H9 (cell line): Measurements from ENCODE around the gene EDARADD. TPM values are rescaled to one million over a fixed set of nuclear protein-coding genes. Genes with fewer than 3 reads are reported as not detected.

Experiments
- DNase-seq: peaks from one replicate; pipeline ENCODE4 v3.0.0-alpha.2; 2017
- H2AFZ ChIP-seq: one replicate; pipeline ENCODE4 v1.6.1; 2013; ENCODE audit warnings: mild to moderate bottlenecking, low read length, control low read depth, moderate library complexity
- H2AK5ac ChIP-seq: 2 replicates; pipeline ENCODE4 v1.6.1; 2013; ENCODE audit warnings: low read length, control low read depth, mixed read lengths; ENCODE audit not compliant: insufficient read length
- H2BK120ac ChIP-seq: one replicate; pipeline ENCODE4 v1.6.1; 2013; ENCODE audit warnings: low read depth, mild to moderate bottlenecking, low read length, control low read depth, inconsistent platforms; ENCODE audit not compliant: poor library complexity, severe bottlenecking
- H2BK12ac ChIP-seq: 2 replicates; pipeline ENCODE4 v1.6.1; 2013; ENCODE audit warnings: low read length, control low read depth, mixed read lengths, low read depth; ENCODE audit not compliant: insufficient read length
- H2BK15ac ChIP-seq: 2 replicates; pipeline ENCODE4 v1.6.1; 2013; ENCODE audit warnings: low read depth, low read length, control low read depth
- H2BK20ac ChIP-seq: one replicate; pipeline ENCODE4 v1.6.1; 2013; ENCODE audit warnings: low read depth, mild to moderate bottlenecking, low read length, control low read depth, inconsistent platforms; ENCODE audit not compliant: poor library complexity, severe bottlenecking
- H2BK5ac ChIP-seq: 2 replicates; pipeline ENCODE4 v1.6.1; 2013; ENCODE audit warnings: low read length, control low read depth, mixed read lengths; ENCODE audit not compliant: insufficient read length
- H3K14ac ChIP-seq: 2 replicates; pipeline ENCODE4 v1.6.1; 2013; ENCODE audit warnings: low read length, control low read depth; ENCODE audit not compliant: insufficient read depth
- H3K18ac ChIP-seq: 2 replicates; pipeline ENCODE4 v1.6.1; 2013; ENCODE audit warnings: low read depth, mild to moderate bottlenecking, mixed read lengths, low read length, control low read depth; ENCODE audit not compliant: insufficient read length
- H3K23ac ChIP-seq: 2 replicates; pipeline ENCODE4 v1.6.1; 2013; ENCODE audit warnings: low read length, control low read depth, mixed read lengths, low read depth; ENCODE audit not compliant: insufficient read length
- H3K23me2 ChIP-seq: 2 replicates; pipeline ENCODE4 v1.6.1; 2013; ENCODE audit warnings: low read depth, mild to moderate bottlenecking, mixed read lengths, low read length, control low read depth; ENCODE audit not compliant: insufficient read length, poor library complexity, severe bottlenecking
- H3K27ac ChIP-seq: 2 replicates; pipeline ENCODE4 v1.5.1; 2013; ENCODE audit warnings: low read length, control low read depth, mixed read lengths, low read depth; ENCODE audit not compliant: insufficient read length
- H3K27me3 ChIP-seq: 2 replicates; pipeline ENCODE4 v1.6.1; 2013; ENCODE audit warnings: low read length, control low read depth, inconsistent platforms; ENCODE audit not compliant: insufficient read depth
- H3K4ac ChIP-seq: 2 replicates; pipeline ENCODE4 v1.6.1; 2013; ENCODE audit warnings: low read depth, mild to moderate bottlenecking, control low read depth, inconsistent platforms, low read length, moderate library complexity
- H3K4me1 ChIP-seq: 2 replicates; pipeline ENCODE4 v1.6.1; 2013; ENCODE audit warnings: low read length, control low read depth, inconsistent platforms; ENCODE audit not compliant: insufficient read depth
- H3K4me2 ChIP-seq: 2 replicates; pipeline ENCODE4 v1.6.1; 2013; ENCODE audit warnings: low read length, control low read depth, mixed read lengths; ENCODE audit not compliant: insufficient read length, insufficient read depth
- H3K56ac ChIP-seq: 2 replicates; pipeline ENCODE4 v1.6.1; 2013; ENCODE audit warnings: low read depth, mild to moderate bottlenecking, mixed read lengths, low read length, control low read depth; ENCODE audit not compliant: insufficient read length
- H3K79me1 ChIP-seq: 2 replicates; pipeline ENCODE4 v1.6.1; 2013; ENCODE audit warnings: low read depth, mild to moderate bottlenecking, moderate library complexity, low read length, control low read depth, inconsistent platforms; ENCODE audit not compliant: insufficient read depth, poor library complexity, severe bottlenecking
- H3K79me2 ChIP-seq: 2 replicates; pipeline ENCODE4 v1.6.1; 2013; ENCODE audit warnings: low read length, control low read depth, inconsistent platforms; ENCODE audit not compliant: insufficient read depth
- H3K9ac ChIP-seq: 2 replicates; pipeline ENCODE4 v1.6.1; 2013; ENCODE audit warnings: low read length, control low read depth, mixed read lengths; ENCODE audit not compliant: insufficient read length; ENCODE audit errors: extremely low read depth
- H3K9me3 ChIP-seq: one replicate; pipeline ENCODE4 v1.6.1; 2013; ENCODE audit warnings: low read depth, low read length, inconsistent platforms; ENCODE audit not compliant: control insufficient read depth
- H3T11ph ChIP-seq: one replicate; pipeline ENCODE4 v1.6.1; 2013; ENCODE audit warnings: mild to moderate bottlenecking, low read length, control low read depth, inconsistent platforms
- H4K20me1 ChIP-seq: one replicate; pipeline ENCODE4 v1.6.1; 2013; ENCODE audit not compliant: control insufficient read depth, insufficient read length, insufficient read depth
- H4K5ac ChIP-seq: 2 replicates; pipeline ENCODE4 v1.6.1; 2013; ENCODE audit warnings: low read depth, mild to moderate bottlenecking, mixed read lengths, low read length, control low read depth; ENCODE audit not compliant: insufficient read length
- H4K8ac ChIP-seq: replicated peaks from 2 replicates; pipeline ENCODE4 v1.6.1; 2013; ENCODE audit warnings: low read length, control low read depth, mixed read lengths, low read depth; ENCODE audit not compliant: insufficient read length
- H4K91ac ChIP-seq: 2 replicates; pipeline ENCODE4 v1.6.1; 2013; ENCODE audit warnings: low read depth, mild to moderate bottlenecking, moderate library complexity, mixed read lengths, low read length, control low read depth; ENCODE audit not compliant: insufficient read length
- H3K27ac Mint-ChIP-seq, 3 experiments: 2 replicates in 2 of 3; 3 replicates in 1 of 3; pipeline ENCODE4 v1.8.0; 2020 to 2021; ENCODE audit warnings: mixed read lengths in 3 of 3, mild to moderate bottlenecking in 1 of 3, moderate library complexity in 1 of 3
- H3K27me3 Mint-ChIP-seq: 2 replicates; pipeline ENCODE4 v1.8.0; 2021; ENCODE audit warnings: low read depth, mild to moderate bottlenecking, moderate library complexity, mixed read lengths
- H3K36me3 Mint-ChIP-seq, 3 experiments: 2 replicates in 2 of 3; 3 replicates in 1 of 3; pipeline ENCODE4 v1.8.0; 2020 to 2021; ENCODE audit warnings: low read depth in 3 of 3, mixed read lengths in 3 of 3; ENCODE audit not compliant: insufficient read depth in 1 of 3
- H3K4me1 Mint-ChIP-seq, 2 experiments: 2 replicates each; pipeline ENCODE4 v1.8.0; 2020; ENCODE audit warnings: mixed read lengths in 2 of 2
- H3K4me3 Mint-ChIP-seq, 2 experiments: 2 replicates in 1 of 2; 3 replicates in 1 of 2; pipeline ENCODE4 v1.8.0; 2020 to 2021; ENCODE audit warnings: mild to moderate bottlenecking in 2 of 2, mixed read lengths in 2 of 2, moderate library complexity in 1 of 2
- H3K9me3 Mint-ChIP-seq, 2 experiments: 2 replicates in 1 of 2; 3 replicates in 1 of 2; pipeline ENCODE4 v1.8.0; 2020; ENCODE audit warnings: mild to moderate bottlenecking in 2 of 2, mixed read lengths in 2 of 2, moderate library complexity in 1 of 2
- CTCF ChIP-seq: fragments of 200-600 bp; sonication (generic); conservative IDR thresholded peaks from 3 replicates; pipeline ENCODE4 v1.8.0; 2021; ENCODE audit warnings: antibody characterized with exemption, mild to moderate bottlenecking
- WGBS: extraction: QIAGEN DNeasy Blood & Tissue Kit; methylation state at CpG from one replicate; pipeline ENCODE4 v1.1.7; 2013; ENCODE audit warnings: missing lambda C conversion rate, low lambda C conversion rate, mixed read lengths; ENCODE audit not compliant: insufficient read length; ENCODE audit errors: extremely low coverage; 5-methylcytosine and 5-hydroxymethylcytosine counted together
- total RNA-seq: library from RNA; stranded (reverse); gene quantifications from 2 replicates; pipeline ENCODE4 v1.2.1, GENCODE V29; 2021

Gene EDARADD
- total RNA-seq, 1 experiment from 2014 or later = 3.8 TPM

- H3K79me2 ChIP-seq = no peaks in the 10 kb centered on the region
- H2BK15ac ChIP-seq = no peak overlapping the region
- H3K56ac ChIP-seq = no peak overlapping the region
- no peaks in the 10 kb centered on the region for H4K20me1 ChIP-seq
- H2AK5ac ChIP-seq = no peak overlapping the region
- H3K23ac ChIP-seq = no peak overlapping the region
- Mint-ChIP-seq H3K36me3 (peaks cover 0 to 2% (median 0%) of the 10 kb centered on the region in 3 experiments; a peak in 1 of 7 replicates), H3K27ac (no peak overlapping the region), H3K4me3 (no peak overlapping the region), H3K4me1 (peaks cover 13 to 17% of the 10 kb centered on the region in 2 experiments), H3K27me3 (peaks cover 12% of the 10 kb centered on the region), H3K9me3 (no peaks in the 10 kb centered on the region)
- H2BK5ac ChIP-seq = no peak overlapping the region
- no peak overlapping the region for H2BK20ac ChIP-seq
- no peak overlapping the region for H3K4me2 ChIP-seq
- H2BK12ac ChIP-seq = no peak overlapping the region
- H3K14ac ChIP-seq = no peak overlapping the region
- no peak for DNase-seq
- no peak overlapping the region for H3K4ac ChIP-seq
- H4K5ac ChIP-seq = no peak overlapping the region
- H2AFZ ChIP-seq = no peak overlapping the region
- no peak overlapping the region for H4K8ac ChIP-seq
- no peak for TF ChIP-seq CTCF
- H3K79me1 ChIP-seq = peaks cover 2% of the 10 kb centered on the region
- no peaks in the 10 kb centered on the region for H3K23me2 ChIP-seq
- H4K91ac ChIP-seq = no peak overlapping the region
- no peak overlapping the region for H3K18ac ChIP-seq
- H3K27ac ChIP-seq = no peak overlapping the region
- WGBS = no CpG with 5 or more reads among the region's 7 CpGs
- no peaks in the 10 kb centered on the region; the same call in 1 of the 2 replicates for H3K27me3 ChIP-seq
- no peak overlapping the region for H3T11ph ChIP-seq
- no peaks in the 10 kb centered on the region for H3K9me3 ChIP-seq
- H2BK120ac ChIP-seq = no peak overlapping the region
- no peak overlapping the region for H3K9ac ChIP-seq
- H3K4me1 ChIP-seq = peaks cover 7% of the 10 kb centered on the region; the same call in 1 of the 2 replicates
Measured at GRCh38 chr1:236401698-236402097, 7.6 kb downstream of the EDARADD start.
